ENCODE data around the gene SEPTIN1. TPM values are rescaled to one million over a fixed set of nuclear protein-coding genes. Genes with fewer than 3 reads are reported as not detected.
A peak's percentile ranks its signal among the peaks of the same experiment; 100 is the strongest.

The SEPTIN1 gene
- total and polyA plus RNA-seq, 2 of the 13 experiments (the other 11 are each of a cell fraction or from before 2014, with no cell fraction given) = 0.18 to 0.67 TPM

GRCh38 chr16:30370456-30371247 is 11.7 kb downstream of the SEPTIN1 start, which contains the start of gene TBC1D10B (continued):
- TF ChIP-seq, protein P1, sequence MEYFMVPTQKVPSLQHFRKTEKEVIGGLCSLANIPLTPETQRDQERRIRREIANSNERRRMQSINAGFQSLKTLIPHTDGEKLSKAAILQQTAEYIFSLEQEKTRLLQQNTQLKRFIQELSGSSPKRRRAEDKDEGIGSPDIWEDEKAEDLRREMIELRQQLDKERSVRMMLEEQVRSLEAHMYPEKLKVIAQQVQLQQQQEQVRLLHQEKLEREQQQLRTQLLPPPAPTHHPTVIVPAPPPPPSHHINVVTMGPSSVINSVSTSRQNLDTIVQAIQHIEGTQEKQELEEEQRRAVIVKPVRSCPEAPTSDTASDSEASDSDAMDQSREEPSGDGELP (IDR thresholded peaks at IDR 0.05; ENCODE audit: borderline replicate concordance, low read depth) = peak; percentile 91
- TF ChIP-seq ZNF335 (CRISPR knock-in tag; IDR thresholded peaks at IDR 0.05) = peak; percentile 50; the same call in 1 of the 2 replicates
- TF ChIP-seq ZNF543 (CRISPR knock-in tag; IDR thresholded peaks at IDR 0.05) = no peak
- TF ChIP-seq XRCC5 (optimal IDR thresholded peaks at IDR 0.05; ENCODE audit: low read length) = peak; percentile 60
- TF ChIP-seq POLR2A (IDR thresholded peaks at IDR 0.05; ENCODE audit: insufficient read depth in 1 of 2, low read depth in 2 of 2, low read length in 2 of 2) = peak in 1 of 2 experiments; percentile 77; a peak in 2 of 4 replicates
- no peak for TF ChIP-seq FOXM1 (CRISPR knock-in tag; IDR thresholded peaks at IDR 0.05)
- TF ChIP-seq, protein P2, sequence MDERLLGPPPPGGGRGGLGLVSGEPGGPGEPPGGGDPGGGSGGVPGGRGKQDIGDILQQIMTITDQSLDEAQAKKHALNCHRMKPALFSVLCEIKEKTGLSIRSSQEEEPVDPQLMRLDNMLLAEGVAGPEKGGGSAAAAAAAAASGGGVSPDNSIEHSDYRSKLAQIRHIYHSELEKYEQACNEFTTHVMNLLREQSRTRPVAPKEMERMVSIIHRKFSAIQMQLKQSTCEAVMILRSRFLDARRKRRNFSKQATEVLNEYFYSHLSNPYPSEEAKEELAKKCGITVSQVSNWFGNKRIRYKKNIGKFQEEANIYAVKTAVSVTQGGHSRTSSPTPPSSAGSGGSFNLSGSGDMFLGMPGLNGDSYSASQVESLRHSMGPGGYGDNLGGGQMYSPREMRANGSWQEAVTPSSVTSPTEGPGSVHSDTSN (CRISPR knock-in tag; IDR thresholded peaks at IDR 0.05) = peak; percentile 98
- TF ChIP-seq ZGPAT (CRISPR knock-in tag; IDR thresholded peaks at IDR 0.05) = peak; percentile 64
- TF ChIP-seq NCOA1 (CRISPR knock-in tag; IDR thresholded peaks at IDR 0.05) = no peak
- no peak for TF ChIP-seq ZBTB4 (CRISPR knock-in tag; IDR thresholded peaks at IDR 0.05; ENCODE audit: borderline replicate concordance)
- TF ChIP-seq ZNF724P (CRISPR knock-in tag; IDR thresholded peaks at IDR 0.05; ENCODE audit: borderline replicate concordance) = no peak
- TF ChIP-seq HOXA9 (CRISPR knock-in tag; IDR thresholded peaks at IDR 0.05; ENCODE audit: borderline replicate concordance) = peak; percentile 99
- TF ChIP-seq MXD4 (CRISPR knock-in tag; IDR thresholded peaks at IDR 0.05) = peak; percentile 83; the same call in 1 of the 2 replicates
- TF ChIP-seq PAX8 (CRISPR knock-in tag; IDR thresholded peaks at IDR 0.05; ENCODE audit: borderline replicate concordance) = no peak
- no peak for TF ChIP-seq HNRNPH1 (optimal IDR thresholded peaks at IDR 0.05; ENCODE audit: low read depth, low read length)
- 0 out of 2 replicates have a peak, but pooled peaks have one; percentile 18 for TF ChIP-seq KLF6 (CRISPR knock-in tag; IDR thresholded peaks at IDR 0.05)
- TF ChIP-seq SRF (IDR thresholded peaks at IDR 0.05; ENCODE audit: low read depth, low read length) = peak; percentile 99
- TF ChIP-seq, protein P3, sequence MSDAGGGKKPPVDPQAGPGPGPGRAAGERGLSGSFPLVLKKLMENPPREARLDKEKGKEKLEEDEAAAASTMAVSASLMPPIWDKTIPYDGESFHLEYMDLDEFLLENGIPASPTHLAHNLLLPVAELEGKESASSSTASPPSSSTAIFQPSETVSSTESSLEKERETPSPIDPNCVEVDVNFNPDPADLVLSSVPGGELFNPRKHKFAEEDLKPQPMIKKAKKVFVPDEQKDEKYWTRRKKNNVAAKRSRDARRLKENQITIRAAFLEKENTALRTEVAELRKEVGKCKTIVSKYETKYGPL (CRISPR knock-in tag; IDR thresholded peaks at IDR 0.05) = no peak
- peak; percentile 74 for TF ChIP-seq ZNF143 (CRISPR knock-in tag; IDR thresholded peaks at IDR 0.05)
- TF ChIP-seq, protein P4, sequence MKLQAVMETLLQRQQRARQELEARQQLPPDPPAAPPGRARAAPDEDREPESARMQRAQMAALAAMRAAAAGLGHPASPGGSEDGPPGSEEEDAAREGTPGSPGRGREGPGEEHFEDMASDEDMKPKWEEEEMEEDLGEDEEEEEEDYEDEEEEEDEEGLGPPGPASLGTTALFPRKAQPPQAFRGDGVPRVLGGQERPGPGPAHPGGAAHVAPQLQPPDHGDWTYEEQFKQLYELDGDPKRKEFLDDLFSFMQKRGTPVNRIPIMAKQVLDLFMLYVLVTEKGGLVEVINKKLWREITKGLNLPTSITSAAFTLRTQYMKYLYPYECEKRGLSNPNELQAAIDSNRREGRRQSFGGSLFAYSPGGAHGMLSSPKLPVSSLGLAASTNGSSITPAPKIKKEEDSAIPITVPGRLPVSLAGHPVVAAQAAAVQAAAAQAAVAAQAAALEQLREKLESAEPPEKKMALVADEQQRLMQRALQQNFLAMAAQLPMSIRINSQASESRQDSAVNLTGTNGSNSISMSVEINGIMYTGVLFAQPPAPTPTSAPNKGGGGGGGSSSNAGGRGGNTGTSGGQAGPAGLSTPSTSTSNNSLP (IDR thresholded peaks at IDR 0.05; ENCODE audit: low read depth, low read length) = peak; percentile 76
- peak; percentile 100 for TF ChIP-seq HOXD1 (CRISPR knock-in tag; IDR thresholded peaks at IDR 0.05)
